GM19238 (cell line): ENCODE data around the gene ARL5C.

ENCODE experiments used
- DNase-seq: peaks from one replicate; pipeline ENCODE4 v3.0.0; 2011; ENCODE audit warnings: low spot score; ENCODE audit not compliant: insufficient read length

ARL5C gene

GRCh38 chr17:39108461-39109375 lies 57.2 kb downstream of the ARL5C start:
- no peak for DNase-seq

GRCh38 chr17:39107973-39108372 lies 58.0 kb downstream of the ARL5C start:
- no peak for DNase-seq

GRCh38 chr17:39107155-39107554 lies 58.8 kb downstream of the ARL5C start:
- no peak for DNase-seq
